MG63 (cell line): Measurements from ENCODE around the gene PTPRE. TPM values are rescaled to one million over a fixed set of nuclear protein-coding genes. Genes with fewer than 3 reads are reported as not detected.

Experiments used
- DNase-seq: peaks from one replicate; pipeline ENCODE4 v3.0.0-alpha.2; 2020
- H3K27me3 ChIP-seq: fragments of 250-450 bp; sonication (Bioruptor Pico); 2 replicates; pipeline ENCODE4 v1.5.1; 2020; ENCODE audit warnings: mild to moderate bottlenecking, moderate library complexity
- H3K36me3 ChIP-seq: fragments of 250-450 bp; sonication (Bioruptor Pico); 2 replicates; pipeline ENCODE4 v1.5.1; 2020; ENCODE audit warnings: mild to moderate bottlenecking, moderate library complexity
- H3K4me3 ChIP-seq: fragments of 250-450 bp; sonication (Bioruptor Pico); 2 replicates; pipeline ENCODE4 v1.5.1; 2020; ENCODE audit warnings: mild to moderate bottlenecking, moderate library complexity
- H3K9me3 ChIP-seq: fragments of 250-450 bp; sonication (Bioruptor Pico); 2 replicates; pipeline ENCODE4 v1.5.1; 2020; ENCODE audit warnings: mild to moderate bottlenecking, moderate library complexity
- total RNA-seq: library from RNA; depleted of rRNA; stranded (reverse); fragments of >200 nt; shearing (Covaris generic); gene quantifications from 2 replicates; pipeline ENCODE4 v1.2.3, GENCODE V29; 2014; ENCODE audit warnings: low replicate concordance

The PTPRE gene
- total RNA-seq, 1 experiment from 2014 or later = 0.86 TPM

DNA sequence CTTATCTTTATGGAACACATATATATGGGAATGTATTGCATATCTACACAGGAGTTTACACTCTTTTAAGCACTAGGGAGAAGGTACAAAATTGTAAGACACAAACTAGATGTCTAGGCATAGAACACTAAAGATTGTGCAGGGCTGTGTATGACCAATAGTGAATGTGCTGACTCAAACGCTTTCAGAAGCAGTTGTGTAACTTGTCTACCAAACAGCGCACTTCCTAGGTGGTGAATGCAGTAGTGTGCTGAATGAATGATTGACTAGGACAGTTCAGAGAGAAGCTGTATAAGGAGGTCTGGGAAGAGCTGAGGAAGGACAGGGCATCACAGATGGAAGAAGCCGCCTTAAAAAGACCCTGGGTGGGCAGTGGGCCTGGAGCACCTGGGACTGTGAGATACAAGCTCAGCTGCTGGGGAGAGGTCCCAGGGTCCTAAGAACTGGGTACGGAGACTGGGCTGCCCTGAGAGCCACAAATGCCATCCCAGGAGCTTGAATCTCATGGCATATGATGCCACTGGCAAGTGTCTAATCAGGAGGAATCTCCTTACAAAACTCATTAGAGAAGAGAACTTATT lies 28.3 kb upstream of the PTPRE start:
- Histone ChIP-seq H3K27me3 (no peaks in the 10 kb centered on the region), H3K9me3 (no peaks in the 10 kb centered on the region), H3K36me3 (no peaks in the 10 kb centered on the region), H3K4me3 (no peak overlapping the region)
- DNase-seq = no peak

DNA sequence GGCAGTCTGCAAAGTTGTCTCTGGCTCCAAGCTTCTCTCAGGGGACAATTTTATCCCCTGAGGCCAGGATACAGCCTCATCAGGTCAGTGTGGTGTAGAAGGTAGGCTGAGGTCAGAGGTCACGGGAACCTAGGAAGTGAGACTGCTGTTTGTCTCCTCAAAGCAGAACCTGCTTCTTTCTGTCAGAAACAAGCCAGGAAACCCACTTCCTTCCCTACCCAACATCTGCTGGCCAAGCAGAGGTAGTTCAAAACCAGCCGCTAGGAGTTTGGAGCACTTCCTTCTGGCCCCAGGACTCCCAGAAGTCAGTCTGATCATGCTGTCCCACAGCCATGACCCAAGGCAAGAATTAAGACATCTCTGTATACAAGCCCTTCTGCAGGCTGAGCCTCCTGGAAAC lies 26.3 kb upstream of the PTPRE start:
- Histone ChIP-seq H3K36me3 (no peaks in the 10 kb centered on the region), H3K27me3 (no peaks in the 10 kb centered on the region), H3K4me3 (no peak overlapping the region), H3K9me3 (no peaks in the 10 kb centered on the region)
- DNase-seq = no peak

DNA sequence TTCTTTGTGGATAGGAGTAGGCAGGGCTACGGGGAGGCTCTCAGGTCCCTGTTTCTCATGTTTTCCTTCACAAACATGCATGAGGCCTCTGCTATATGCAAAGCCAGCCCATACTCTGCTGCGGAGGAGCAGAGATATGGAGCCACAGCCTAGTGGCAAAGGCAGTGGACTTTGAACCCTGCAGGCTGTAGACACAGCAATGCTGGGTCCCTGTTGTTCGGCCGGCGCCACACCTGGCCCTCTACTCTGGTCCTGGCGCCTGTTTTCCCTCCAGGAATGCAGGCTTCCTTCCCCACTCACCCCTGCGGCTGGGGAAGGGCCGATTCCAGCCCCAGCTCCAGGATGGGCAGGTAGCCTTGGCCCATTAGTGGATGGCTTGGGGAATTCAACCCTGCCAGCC lies 25.6 kb upstream of the PTPRE start:
- no peak for DNase-seq
- H3K27me3 ChIP-seq = no peaks in the 10 kb centered on the region
- H3K36me3 ChIP-seq = no peaks in the 10 kb centered on the region
- H3K9me3 ChIP-seq = no peaks in the 10 kb centered on the region
- no peak overlapping the region for H3K4me3 ChIP-seq

DNA sequence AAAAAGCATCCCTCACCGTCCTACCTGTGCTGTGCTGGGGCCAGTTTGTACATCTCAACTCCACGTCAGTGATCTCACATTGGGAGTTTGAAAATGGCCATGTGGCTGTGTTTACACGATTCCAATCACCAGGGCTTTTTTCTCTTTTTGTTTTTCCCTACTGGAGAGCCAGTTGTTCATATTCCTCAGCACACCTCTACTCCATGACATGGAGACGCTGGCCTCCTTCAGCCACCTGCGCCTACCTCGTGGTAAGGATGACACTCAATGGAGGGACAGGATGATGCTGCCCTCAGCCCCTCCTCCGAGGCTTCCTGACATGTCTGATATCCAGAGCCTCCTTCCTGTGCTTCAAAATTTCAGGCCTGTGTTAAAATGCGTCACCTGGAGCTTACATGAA lies 24.5 kb upstream of the PTPRE start:
- no peak for DNase-seq
- no peaks in the 10 kb centered on the region for H3K27me3 ChIP-seq
- H3K36me3 ChIP-seq = no peaks in the 10 kb centered on the region
- H3K4me3 ChIP-seq = no peak overlapping the region
- no peaks in the 10 kb centered on the region for H3K9me3 ChIP-seq

DNA sequence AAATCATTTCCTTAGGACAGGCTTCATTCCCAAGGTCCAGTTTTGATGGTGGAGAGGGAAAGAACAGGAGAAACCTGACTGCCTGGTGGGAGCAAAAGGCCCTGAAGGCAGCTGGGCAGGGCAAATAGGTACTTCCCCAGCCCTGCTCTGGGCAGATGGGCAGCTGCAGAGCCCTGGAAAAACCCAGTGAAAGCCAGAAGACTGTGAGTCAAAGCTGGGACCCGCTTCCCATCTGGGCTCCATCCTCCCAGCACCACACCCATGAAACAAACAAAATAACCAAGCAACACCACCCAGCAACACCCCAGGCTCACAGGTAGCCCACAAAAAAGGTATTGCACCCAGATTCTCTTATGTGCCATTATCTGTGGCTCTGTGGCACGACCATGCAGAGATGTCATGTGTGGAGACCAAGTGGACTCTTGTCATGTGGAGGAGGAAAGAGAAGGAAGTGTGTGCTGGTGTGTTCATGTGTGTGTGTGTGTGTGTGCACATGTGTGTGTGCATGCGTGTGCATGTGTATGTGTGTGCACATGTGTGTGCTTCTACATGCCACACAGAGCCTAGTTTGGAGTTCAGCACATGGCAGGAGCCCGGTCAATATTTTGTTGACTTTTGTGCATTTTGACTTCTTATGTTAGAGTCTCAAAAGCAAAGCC lies 24.0 kb upstream of the PTPRE start:
- no peak for DNase-seq
- no peaks in the 10 kb centered on the region for H3K9me3 ChIP-seq

DNA sequence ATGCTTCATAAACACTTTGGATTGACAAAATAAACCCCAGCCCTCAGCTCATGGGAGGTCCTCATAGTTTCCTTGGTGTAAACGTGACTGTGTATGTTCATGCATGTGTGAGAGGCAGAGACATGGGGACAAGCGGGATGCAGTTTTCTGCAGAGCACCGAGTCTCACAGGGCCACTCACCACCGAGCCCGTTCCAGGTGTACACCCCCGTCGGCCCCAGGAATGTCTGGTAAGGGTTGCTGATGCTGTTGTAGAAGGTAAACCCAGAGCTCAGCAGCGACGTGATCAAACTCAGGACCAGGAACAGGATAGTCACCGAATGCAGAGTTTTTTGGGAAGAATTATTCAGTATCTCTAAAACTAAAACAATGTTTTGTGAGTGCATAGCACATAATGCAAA lies 23.4 kb upstream of the PTPRE start:
- H3K27me3 ChIP-seq = no peaks in the 10 kb centered on the region
- no peak overlapping the region for H3K4me3 ChIP-seq
- no peaks in the 10 kb centered on the region for H3K36me3 ChIP-seq
- no peaks in the 10 kb centered on the region for H3K9me3 ChIP-seq
- no peak for DNase-seq

More for the DNA sequence above, 24.0 kb upstream of the PTPRE start:
- Histone ChIP-seq H3K4me3 (no peak overlapping the region), H3K27me3 (no peaks in the 10 kb centered on the region), H3K36me3 (no peaks in the 10 kb centered on the region)

DNA sequence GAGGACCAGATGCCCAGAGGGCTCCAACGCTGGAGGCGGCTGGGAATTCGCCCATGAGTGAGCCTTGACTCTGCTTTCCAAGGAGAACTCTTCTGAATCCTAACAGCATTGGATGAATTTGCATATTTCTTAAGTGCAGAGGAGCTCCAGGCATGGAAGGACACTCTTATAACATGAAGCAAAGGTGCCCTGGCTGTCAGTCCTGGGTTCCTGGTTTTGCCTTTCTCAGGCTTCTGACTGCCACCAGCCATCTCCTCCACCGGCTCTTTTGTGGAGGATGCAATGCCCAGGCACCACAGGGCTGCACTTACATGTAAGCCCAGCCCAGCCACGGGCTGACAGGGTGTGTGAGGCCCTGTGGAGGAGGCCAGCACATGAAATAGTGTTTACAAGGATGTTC lies 22.4 kb upstream of the PTPRE start:
- no peak overlapping the region for H3K4me3 ChIP-seq
- H3K27me3 ChIP-seq = no peaks in the 10 kb centered on the region
- DNase-seq = no peak
- no peaks in the 10 kb centered on the region for H3K36me3 ChIP-seq
- no peaks in the 10 kb centered on the region for H3K9me3 ChIP-seq

DNA sequence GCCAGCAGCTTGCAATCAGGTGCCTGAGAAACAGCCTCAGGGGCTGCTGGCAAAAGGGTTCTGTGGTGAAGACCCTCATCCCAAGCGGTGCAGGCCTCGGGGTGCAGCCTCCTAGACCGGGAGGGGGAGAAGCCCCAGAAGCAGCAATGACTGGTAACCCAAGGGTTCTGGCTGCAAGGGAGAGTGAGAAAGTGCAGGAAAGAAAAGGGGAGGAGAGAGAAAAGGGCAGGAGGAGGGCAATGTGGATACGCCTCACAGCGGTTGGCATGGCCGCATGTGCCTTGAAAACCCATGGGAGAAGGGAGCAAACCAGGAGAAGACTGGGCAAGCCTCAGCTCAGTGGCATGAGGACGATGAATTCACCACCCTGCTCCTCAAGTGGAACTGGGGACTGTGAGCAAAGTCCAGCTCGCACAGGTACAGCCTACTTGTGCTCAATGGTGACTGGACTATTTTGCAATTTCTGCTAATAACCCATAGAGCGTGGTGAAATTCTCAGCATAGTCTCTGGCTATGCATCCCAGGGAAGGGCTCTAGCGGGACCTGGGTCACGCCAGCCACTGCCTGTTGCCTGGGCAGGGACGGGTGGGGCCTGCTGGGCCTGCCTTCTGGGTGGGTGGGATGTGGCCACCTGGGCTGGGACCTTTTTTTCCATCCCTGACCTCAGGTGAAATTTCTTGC lies 20.4 kb upstream of the PTPRE start:
- DNase-seq = no peak
- H3K4me3 ChIP-seq = no peak overlapping the region
- no peaks in the 10 kb centered on the region for H3K9me3 ChIP-seq
- H3K36me3 ChIP-seq = no peaks in the 10 kb centered on the region
- no peaks in the 10 kb centered on the region for H3K27me3 ChIP-seq

DNA sequence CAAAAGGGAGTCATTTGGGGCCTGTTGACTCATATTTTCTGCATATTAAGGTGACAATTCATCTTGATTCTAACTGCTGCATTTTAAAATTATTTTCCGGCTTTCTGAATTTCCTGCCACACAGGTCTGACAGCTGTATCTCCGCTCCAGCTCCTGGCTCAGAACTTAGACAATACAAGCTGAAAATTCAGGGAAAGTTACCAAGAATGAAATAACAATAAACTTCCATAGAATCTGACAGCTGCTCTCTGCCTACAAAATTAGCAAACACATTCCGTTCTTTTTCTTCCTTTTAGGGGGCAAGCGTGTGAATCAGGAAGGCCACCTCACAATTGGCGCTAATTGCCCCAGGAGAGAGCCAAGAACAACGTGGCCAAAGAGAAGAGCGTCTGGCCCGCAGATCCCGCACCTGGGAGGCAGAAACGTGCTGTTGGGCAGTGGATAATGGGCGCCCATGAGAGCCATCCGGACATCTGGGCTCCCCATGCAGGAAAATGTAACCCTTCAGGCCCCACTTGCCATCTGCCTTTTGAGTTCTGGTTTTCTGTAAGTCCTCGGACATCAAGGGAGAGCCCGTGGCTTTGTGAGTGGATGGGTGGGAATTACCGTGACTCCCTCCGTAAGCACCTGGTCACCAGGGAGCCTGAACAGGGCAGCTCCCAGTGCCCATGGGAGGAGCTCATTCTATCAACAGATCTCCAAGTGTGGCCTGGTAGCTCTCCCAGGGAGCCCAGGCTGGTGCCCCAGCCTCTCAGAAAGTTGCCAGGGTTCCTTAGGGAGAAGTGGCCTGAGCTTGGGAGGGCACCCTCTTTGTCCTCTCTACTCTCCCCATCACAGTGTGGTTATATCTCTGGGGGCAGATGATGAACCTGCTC lies 19.1 kb upstream of the PTPRE start:
- no peaks in the 10 kb centered on the region for H3K9me3 ChIP-seq
- H3K36me3 ChIP-seq = no peaks in the 10 kb centered on the region
- H3K4me3 ChIP-seq = no peak overlapping the region
- H3K27me3 ChIP-seq = no peaks in the 10 kb centered on the region
- no peak for DNase-seq

DNA sequence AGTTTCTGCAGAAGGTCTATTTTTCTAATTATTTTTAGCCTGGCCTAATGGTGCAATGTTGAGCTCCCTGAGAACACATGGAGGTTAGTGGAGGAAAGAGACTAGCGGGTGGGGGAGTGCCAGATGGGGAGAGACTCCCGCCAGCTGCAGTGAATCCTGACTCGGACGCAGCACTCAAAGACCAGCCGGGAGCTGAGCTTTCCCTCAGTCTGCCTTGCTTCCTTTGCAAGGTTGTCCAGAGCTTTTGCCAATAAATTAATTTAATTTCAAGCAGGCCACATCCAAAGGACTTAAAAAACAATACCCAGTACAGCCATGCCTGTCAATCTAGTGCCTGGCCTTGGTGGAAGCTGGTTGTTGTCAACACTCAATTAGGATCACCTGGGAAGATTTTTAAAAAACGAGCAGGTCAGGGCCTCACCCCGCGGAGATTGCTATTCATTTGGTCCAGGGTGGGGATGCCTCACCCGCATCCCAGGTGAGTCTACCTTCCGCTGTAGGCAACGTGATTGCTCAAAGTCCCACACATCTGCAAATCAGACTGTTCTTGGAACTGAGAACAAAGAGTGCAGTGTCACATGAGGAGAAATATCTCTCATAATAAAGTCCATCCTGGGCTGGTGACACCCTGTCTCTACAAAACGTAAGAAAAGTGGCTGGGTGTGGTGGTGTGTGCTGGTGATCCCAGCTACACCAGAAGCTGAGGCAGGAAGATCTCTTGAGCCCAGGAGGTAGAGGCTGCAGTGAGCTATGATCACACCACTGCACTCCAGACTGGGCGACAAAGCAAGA lies 18.2 kb upstream of the PTPRE start:
- Histone ChIP-seq H3K36me3 (no peaks in the 10 kb centered on the region), H3K4me3 (no peak overlapping the region), H3K9me3 (no peaks in the 10 kb centered on the region), H3K27me3 (peaks cover 5% of the 10 kb centered on the region; the same call in 1 of the 2 replicates)
- no peak for DNase-seq

DNA sequence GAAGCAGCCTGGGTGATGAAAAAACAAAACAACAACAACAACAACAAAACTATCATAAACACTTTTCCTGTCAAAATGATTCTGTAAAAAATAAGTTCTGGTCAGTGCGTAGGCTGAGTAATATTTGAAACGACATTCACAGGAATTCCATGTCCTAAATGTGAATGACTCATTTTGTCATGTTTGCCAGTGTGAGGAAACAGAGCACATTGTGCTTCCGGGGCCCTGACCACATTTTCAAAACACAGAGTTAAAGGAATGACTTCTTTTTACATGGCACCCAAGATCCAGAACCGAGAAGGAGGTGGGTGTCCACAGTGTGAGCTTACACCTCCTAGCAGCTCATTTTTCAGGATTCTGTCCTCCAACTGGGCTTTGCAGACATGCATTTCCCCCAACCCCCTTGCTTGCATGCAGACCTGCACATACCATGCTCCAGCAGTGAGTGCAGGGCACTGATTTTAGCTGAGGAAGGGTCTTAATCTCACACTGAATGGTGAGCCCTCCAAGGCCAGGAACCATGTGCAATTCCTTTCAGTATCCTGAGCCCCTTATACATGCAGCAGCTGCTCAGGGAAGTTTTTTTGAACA lies 17.2 kb upstream of the PTPRE start:
- Histone ChIP-seq H3K36me3 (no peaks in the 10 kb centered on the region), H3K4me3 (no peak overlapping the region), H3K27me3 (peaks cover 5% of the 10 kb centered on the region; the same call in 1 of the 2 replicates), H3K9me3 (no peaks in the 10 kb centered on the region)
- DNase-seq = no peak

DNA sequence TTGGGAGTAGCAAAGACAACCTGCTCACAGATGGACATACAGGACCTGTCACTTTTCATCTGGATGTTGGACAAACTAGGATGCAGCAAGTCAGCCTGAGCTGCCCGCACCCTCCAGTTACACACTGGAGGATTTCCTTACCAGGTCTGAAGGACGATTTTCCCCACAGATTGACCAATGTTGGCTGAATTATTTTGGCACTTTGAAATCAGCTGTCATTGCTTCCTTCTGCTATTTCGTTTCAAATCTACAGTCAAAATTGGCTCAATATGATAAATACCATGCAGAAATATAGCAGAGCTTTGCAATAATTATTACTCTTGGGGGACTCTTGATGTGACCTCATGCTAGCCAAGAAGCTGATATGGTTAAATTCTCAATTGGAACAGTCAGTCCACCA lies 16.7 kb upstream of the PTPRE start:
- Histone ChIP-seq H3K36me3 (no peaks in the 10 kb centered on the region), H3K27me3 (peaks cover 5% of the 10 kb centered on the region; the same call in 1 of the 2 replicates), H3K9me3 (no peaks in the 10 kb centered on the region), H3K4me3 (no peak overlapping the region)
- DNase-seq = no peak

DNA sequence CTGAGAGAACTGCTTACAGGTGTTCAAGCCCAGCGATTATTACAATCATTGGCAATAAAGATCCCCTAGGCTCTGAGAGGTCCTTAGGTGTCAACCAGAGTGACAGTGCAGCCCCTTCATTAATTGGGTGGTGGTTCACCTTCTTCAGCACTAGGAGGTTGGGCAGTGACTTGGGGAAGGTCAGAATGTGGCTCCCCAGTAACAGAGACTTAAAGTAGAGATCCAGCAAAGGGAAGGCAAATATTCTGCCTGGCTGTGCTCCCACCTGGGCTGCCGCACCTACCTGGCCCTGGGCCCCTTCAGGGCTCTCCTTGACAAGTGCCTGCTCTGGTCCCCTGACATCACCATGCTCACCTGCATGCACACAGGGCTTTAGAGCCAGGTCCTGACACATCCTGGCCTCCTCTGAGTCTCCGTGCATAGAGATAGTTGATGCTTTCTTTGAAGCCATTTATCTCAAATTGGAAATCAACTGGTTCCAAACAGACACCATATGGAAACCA lies 16.0 kb upstream of the PTPRE start:
- no peaks in the 10 kb centered on the region for H3K9me3 ChIP-seq
- DNase-seq = no peak
- H3K27me3 ChIP-seq = peaks cover 5% of the 10 kb centered on the region; the same call in 1 of the 2 replicates
- no peaks in the 10 kb centered on the region for H3K36me3 ChIP-seq
- H3K4me3 ChIP-seq = no peak overlapping the region

DNA sequence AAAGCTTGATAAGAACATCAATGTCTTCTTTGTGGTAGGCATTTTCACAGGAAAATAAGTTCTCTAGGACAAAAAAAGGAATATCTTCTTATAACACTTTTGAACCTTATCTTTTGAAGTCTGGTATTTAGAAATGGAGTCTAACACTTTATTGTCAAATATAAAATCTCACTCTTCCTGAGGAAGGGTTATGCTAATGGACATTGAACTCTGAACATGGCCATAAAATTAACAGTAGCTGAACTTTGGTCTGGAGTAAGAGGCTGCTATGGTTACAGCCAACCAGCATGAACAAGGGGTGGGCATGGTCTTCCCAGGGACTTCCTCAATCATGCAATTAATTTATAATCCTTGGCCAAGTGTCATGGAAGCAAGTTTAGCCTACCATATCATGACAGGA lies 14.2 kb upstream of the PTPRE start, which contains the start of gene CLRN3:
Gene CLRN3 (minus strand): TSS at position 199 of the 400 bp plus-strand sequence. CDS start 157 bp downstream, at position 42.
- Histone ChIP-seq H3K9me3 (peaks cover 3% of the 10 kb centered on the region; the same call in 1 of the 2 replicates), H3K27me3 (peaks cover 8% of the 10 kb centered on the region), H3K36me3 (no peaks in the 10 kb centered on the region), H3K4me3 (no peak within 1 kb of the TSS)
- DNase-seq = no peak

DNA sequence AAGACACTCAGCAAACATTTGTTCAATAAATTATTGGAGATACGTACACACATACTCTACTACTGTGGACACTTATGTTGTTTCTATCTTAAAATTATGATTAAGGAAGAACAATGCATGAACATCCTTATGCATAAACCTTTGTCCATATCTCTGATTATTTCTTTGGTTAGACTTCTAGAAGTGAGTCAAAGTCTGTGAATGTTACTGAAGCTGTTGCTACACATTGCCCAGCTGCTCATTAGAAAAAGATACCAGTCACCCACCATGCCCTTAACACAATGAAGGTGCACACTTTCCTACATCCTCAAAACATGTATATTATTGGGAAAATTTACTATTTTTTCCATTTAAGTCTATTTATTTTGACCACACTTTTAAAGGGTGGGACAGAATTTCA lies 12.8 kb upstream of the PTPRE start:
- DNase-seq = no peak
- Histone ChIP-seq H3K27me3 (peaks cover 8% of the 10 kb centered on the region), H3K36me3 (no peaks in the 10 kb centered on the region), H3K9me3 (peaks cover 3% of the 10 kb centered on the region; the same call in 1 of the 2 replicates), H3K4me3 (no peak overlapping the region)

DNA sequence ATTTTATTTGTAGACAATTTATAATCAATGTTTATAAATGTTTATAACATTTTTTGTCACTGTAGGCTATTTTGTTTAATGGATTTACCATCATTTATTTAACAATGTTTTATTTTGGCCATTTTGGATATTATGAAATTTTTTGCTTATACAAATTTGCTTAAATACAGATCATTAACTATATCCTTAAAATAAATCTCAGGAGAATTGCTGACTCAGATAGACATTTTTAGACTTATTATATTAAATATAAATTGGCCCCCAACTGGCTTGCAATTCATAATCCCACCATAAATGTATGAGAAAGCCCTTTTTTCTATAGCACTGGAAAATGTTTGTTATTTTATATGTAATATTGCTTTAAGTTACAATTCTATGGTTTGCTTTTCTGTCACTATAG lies 10.3 kb upstream of the PTPRE start:
- no peak for DNase-seq
- no peak overlapping the region for H3K4me3 ChIP-seq
- H3K36me3 ChIP-seq = no peaks in the 10 kb centered on the region
- peaks cover 3% of the 10 kb centered on the region; the same call in 1 of the 2 replicates for H3K9me3 ChIP-seq
- peaks cover 8% of the 10 kb centered on the region for H3K27me3 ChIP-seq
